ENCODE data around the gene MCF2L2.
"Not testable (repeated sequence)": the region's sequence is repeated elsewhere in the genome, so short reads cannot be mapped to it uniquely, and the experiment has no call there.

The MCF2L2 gene

GRCh38 chr3:183428447-183429211 is at the start of gene MCF2L2:
MCF2L2 (minus strand) TSS chr3:183428619; CDS start chr3:183427977, 642 bp downstream.
- Histone ChIP-seq H3K36me3 (replicated peaks) (no peaks in the 10 kb centered on the region), H3K27me3 (replicated peaks) (peaks cover 2% of the 10 kb centered on the region), H3K4me3 (ENCODE audit: low read depth, low read length) (peak within 1 kb of the TSS; percentile 72), H3K27ac (no peak within 1 kb of the TSS)
- peak; percentile 5 for DNase-seq
- TF ChIP-seq CTCF (IDR thresholded peaks at IDR 0.05; ENCODE audit: low read depth, low read length, missing control alignments): no peak
- in situ Hi-C loops (cut with HindIII; ENCODE audit: low pct_ligation_motif_present, low sequenced_read_pairs): no loop called here

- H3K27ac ChIP-seq: no peak overlapping the region
- no peaks in the 10 kb centered on the region for H3K36me3 ChIP-seq (replicated peaks)
- no peaks in the 10 kb centered on the region for H3K27me3 ChIP-seq (replicated peaks)
- TF ChIP-seq CTCF (IDR thresholded peaks at IDR 0.05; ENCODE audit: low read depth, low read length, missing control alignments): no peak
- DNase-seq: no peak
- in situ Hi-C loops (cut with HindIII; ENCODE audit: low pct_ligation_motif_present, low sequenced_read_pairs): loop anchor here (25.0 kb wide), 1 partner anchor 309 kb away; no protein-coding TSS in a partner anchor
- H3K4me3 ChIP-seq (ENCODE audit: low read depth, low read length): no peak overlapping the region
Measured at GRCh38 chr3:183477801-183478456, 49.5 kb upstream of the MCF2L2 start.

GRCh38 chr3:183475764-183476162 is 47.3 kb upstream of the MCF2L2 start:
- H3K27me3 ChIP-seq (replicated peaks); H3K36me3 ChIP-seq (replicated peaks); H3K27ac ChIP-seq; DNase-seq; H3K4me3 ChIP-seq (ENCODE audit: low read depth, low read length): not testable (repeated sequence)
- in situ Hi-C loops (cut with HindIII; ENCODE audit: low pct_ligation_motif_present, low sequenced_read_pairs): loop anchor here (25.0 kb wide), 1 partner anchor 312 kb away; no protein-coding TSS in a partner anchor

DNA sequence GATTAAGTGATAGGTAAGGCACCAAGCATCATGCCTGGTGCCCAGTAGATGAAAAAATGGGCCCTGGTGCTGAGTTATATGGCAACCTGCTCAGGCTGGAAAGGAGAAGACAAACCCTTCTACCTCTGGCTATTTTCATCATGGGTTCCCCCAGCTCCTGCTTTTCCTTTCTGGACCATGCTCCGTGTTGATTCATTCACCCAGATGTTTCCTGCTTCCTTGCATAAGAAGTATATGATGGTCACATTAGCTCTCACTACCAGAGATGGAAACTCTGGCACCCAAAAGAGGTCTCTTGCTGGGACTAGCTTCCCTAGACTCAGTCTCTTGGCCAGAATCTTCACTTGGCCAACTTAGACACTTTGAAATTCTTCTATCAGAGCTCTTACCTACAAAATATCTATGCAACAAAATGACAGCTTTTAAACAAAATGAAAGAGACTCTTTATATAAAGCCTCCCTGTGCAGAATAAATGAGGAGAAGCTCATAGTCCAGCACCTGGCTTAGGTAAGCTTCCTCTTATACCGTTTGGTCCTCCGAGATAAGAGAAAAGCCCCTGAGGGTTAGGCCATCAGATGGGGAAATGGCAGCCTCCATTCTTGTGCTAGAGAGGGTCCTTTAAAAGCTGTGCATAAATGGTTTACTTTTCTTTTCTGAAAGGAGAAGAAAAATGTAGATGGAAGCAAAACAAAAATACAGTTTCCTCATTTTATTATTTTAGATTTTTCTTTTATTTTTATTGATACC is 46.8 kb upstream of the MCF2L2 start:
- DNase-seq: no peak
- TF ChIP-seq CTCF (IDR thresholded peaks at IDR 0.05; ENCODE audit: low read depth, low read length, missing control alignments): no peak
- H3K4me3 ChIP-seq (ENCODE audit: low read depth, low read length): no peak overlapping the region
- H3K36me3 ChIP-seq (replicated peaks): no peaks in the 10 kb centered on the region
- no peaks in the 10 kb centered on the region for H3K27me3 ChIP-seq (replicated peaks)
- in situ Hi-C loops (cut with HindIII; ENCODE audit: low pct_ligation_motif_present, low sequenced_read_pairs): loop anchor here (25.0 kb wide), 1 partner anchor 312 kb away; no protein-coding TSS in a partner anchor
- no peak overlapping the region for H3K27ac ChIP-seq

- TF ChIP-seq CTCF (IDR thresholded peaks at IDR 0.05; ENCODE audit: low read depth, low read length, missing control alignments): no peak
- in situ Hi-C loops (cut with HindIII; ENCODE audit: low pct_ligation_motif_present, low sequenced_read_pairs): no loop called here
- Histone ChIP-seq H3K27ac (no peak overlapping the region), H3K36me3 (replicated peaks) (no peaks in the 10 kb centered on the region), H3K4me3 (ENCODE audit: low read depth, low read length) (no peak overlapping the region), H3K27me3 (replicated peaks) (no peaks in the 10 kb centered on the region)
- no peak for DNase-seq
Measured at GRCh38 chr3:183473969-183474368, 45.5 kb upstream of the MCF2L2 start.

GRCh38 chr3:183472155-183472554 is 43.7 kb upstream of the MCF2L2 start:
- in situ Hi-C loops (cut with HindIII; ENCODE audit: low pct_ligation_motif_present, low sequenced_read_pairs): no loop called here

More at GRCh38 chr3:183472155-183472554, 43.7 kb upstream of the MCF2L2 start:
- no peaks in the 10 kb centered on the region for H3K27me3 ChIP-seq (replicated peaks)
- H3K36me3 ChIP-seq (replicated peaks): no peaks in the 10 kb centered on the region
- no peak for TF ChIP-seq CTCF (IDR thresholded peaks at IDR 0.05; ENCODE audit: low read depth, low read length, missing control alignments)
- no peak overlapping the region for H3K4me3 ChIP-seq (ENCODE audit: low read depth, low read length)
- no peak overlapping the region for H3K27ac ChIP-seq
- no peak for DNase-seq
